Esophagus mucosa (tissue), 1 donor: ENCODE data around the gene NKPD1. TPM values are rescaled to one million over a fixed set of nuclear protein-coding genes. Genes with fewer than 3 reads are reported as not detected.

Experiments used
- ATAC-seq: fragments of 200-7000 bp; cut with Tn5 transposase; one replicate; pipeline ENCODE4 v1.9.1; 2020
- total RNA-seq: library from RNA; stranded (reverse); gene quantifications from one replicate; pipeline ENCODE4 v1.2.4, GENCODE V29; 2023
- donor health status: DM: yes; HTN: yes; CAD: no.

Gene NKPD1
- total RNA-seq, 1 donor from 2014 or later = 1.00 TPM

- ATAC-seq = no peak
Measured at GRCh38 chr19:45172611-45173208, 11.9 kb upstream of the NKPD1 start.

GRCh38 chr19:45172173-45172572 lies 11.4 kb upstream of the NKPD1 start:
- ATAC-seq = peak; percentile 12

DNA sequence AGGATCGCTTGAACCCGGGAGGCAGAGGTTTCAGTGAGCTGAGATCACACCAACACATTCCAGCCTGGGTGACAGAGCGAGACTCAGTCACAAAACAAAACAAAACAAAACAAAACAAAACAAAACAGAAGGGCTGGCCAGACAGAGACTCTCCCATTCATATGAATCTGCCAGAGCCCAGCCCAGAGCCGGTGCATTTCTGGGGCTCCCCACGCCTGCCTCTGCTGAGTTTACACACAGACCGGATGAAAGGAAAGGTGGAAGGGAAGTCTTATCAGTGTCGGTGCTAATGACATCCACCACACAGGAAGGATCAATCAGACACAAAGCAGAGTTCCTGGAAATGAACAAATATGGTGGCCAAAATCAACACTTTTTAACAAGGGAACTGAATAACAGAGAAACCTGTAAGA lies 10.4 kb upstream of the NKPD1 start:
- peak; percentile 24 for ATAC-seq

DNA sequence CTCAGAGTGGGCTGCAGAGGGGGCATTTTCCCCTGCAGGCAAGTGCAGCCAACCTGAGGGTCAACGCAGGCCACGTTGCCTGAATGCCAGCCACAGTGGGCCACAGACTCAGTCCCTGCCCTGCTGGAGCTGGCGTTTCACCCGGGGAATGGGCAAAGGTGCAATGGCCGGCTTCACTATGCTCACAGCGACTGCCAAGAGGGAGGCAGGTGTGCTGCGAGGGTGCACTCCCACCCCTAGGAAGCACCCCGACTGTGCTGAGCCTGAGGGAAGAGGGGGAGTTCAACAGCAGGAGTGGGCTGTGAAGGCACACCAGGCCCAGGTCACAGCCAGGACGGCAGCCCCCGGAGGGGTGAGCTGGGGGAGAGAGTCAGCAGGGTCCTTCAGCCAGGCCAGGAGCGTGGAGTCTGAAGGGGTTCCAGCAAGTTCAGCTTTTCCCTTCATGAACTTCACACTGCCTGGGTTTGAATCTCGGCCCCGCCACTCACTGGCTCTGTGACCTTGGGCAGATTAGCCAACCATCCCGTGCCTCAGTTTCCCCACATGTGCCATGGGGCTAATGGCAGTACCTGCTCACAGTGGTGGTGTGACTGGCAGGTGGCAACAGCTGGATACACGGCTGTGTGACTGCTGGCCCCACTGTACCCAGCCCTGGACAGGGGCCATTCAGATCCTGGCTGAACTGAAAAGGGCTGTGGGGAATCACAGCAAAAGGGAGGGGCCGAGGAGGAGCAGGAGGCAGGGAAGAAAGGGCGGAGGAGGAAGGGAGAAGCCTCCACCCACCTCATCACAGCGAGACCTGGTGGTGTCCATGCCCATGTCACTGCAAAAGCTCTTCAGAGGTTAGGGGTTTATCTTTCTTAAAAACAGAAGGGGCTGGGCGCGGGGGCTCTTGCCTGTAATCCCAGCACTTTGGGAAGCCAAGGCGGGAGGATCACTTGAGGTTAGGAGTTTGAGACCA lies 9.6 kb upstream of the NKPD1 start:
- ATAC-seq = peak; percentile 7

GRCh38 chr19:45169602-45170001 lies 8.8 kb upstream of the NKPD1 start:
- ATAC-seq = no peak

GRCh38 chr19:45168767-45169351 lies 8.1 kb upstream of the NKPD1 start:
- no peak for ATAC-seq

DNA sequence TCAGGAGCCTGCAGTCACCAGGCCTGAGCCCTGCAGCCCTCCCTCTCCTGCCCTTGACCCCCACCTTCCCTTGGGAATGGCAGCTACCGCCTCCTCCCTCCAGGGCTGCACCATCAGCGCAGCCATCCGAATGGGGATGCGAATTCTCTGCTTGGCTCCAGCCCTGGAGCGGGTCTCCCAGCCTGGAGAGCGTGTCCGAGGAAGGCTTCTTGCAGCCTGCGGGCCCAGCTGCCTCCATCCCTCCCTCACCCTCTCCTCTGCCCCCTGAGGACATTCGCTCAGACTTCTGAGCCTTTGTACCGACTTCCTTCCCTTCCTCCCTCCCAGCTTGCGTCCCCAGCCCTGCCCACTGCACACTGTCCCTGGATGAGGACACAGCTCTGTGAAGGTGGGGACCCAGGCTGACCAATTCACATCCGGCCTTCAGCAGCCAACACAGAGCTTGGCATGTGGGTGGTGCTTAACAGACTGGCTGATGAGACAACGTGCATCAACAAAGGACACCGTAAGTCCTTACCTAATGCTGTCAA lies 6.0 kb upstream of the NKPD1 start:
- ATAC-seq = no peak

- ATAC-seq = peak; percentile 56
Measured at GRCh38 chr19:45164577-45165335, 4.0 kb upstream of the NKPD1 start.

- no peak for ATAC-seq
Measured at GRCh38 chr19:45163751-45164460, 3.1 kb upstream of the NKPD1 start.

- ATAC-seq = peak; percentile 6
Measured at GRCh38 chr19:45163156-45163555, 2.4 kb upstream of the NKPD1 start.

DNA sequence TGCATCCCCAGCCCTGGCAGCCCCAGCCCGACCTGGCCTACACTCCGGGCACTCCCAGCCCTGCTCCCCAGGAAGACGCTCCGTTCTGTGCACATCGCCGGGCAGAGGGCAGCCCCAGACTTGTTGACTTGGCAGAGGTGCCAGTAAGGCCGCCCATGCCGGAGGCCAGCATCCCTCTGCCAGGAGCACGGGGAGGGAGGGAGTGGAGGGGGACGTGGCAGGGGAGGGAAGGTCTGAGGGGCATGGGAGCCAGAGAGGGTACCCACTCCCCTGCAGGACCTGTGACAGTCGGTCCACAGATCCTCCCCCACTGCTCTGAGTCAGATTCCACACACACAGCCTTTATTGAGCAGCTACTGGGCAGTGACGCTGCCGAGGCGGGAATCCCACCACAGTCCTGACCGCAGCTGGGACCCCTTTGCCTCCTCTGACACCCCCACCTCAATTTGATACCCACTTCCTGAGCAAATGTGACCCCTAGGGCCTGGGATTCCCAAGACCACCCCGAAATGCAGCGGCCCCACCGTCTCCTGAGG lies 1.9 kb upstream of the NKPD1 start:
- ATAC-seq = peak; percentile 62

DNA sequence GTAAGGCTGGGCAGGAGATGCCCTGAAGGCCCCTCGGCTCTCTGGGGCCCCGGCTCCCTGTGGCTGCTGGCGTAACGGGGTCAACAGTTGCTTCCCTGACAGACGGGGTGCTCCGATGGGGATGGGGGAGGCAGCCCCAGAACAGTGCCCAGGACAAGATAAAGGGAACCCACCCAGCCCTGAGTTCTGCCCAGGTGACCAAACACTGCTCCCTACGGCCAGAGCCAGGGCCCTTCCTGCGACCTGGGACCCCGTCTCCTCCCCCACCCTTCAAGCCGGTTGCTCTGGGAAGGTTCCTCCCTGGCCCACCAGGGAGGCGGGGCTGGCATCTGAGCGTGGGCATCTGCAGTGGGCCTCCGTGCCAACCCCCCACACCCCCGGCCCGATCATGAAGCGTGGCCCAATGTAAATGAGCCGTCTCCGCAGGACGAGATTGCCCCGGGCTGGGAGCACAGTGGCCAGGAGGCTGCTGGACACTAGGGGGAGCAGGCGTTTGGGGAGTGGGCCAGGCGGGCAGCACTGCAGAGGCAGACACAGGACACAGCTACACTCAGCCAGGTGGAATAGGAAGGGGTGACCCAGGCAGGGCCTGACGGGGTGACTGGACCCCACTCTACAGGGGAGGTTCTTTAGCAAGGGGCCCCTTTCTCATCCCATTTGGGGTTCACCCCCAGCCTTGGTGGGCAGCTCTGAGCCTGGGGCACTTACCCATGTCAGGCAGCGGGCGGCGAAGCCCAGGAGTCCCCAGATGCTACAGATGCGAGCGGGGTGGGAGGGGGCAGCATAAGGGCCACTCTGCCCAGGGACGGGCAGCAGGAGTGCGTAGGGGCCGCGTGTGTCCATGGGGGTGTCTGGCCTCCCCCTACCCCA lies 1.2 kb upstream of the NKPD1 start:
- ATAC-seq = no peak

DNA sequence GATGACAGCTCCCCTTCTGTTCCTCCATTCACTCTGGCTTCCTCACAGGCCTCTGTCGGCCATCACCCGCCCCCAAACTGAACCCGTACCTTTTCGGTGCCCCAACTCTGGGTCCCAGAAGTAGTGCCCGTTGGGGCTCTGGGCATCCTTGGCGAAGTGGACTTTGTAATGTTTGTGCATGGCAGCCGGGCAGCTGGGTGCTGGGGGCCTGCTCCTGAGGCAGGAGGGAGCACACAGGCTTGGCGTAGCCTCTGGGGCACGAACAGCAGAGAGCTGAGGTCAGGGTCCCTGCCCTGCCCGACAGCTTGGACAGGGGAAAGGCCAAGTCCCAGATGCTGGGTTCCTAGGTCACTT lies 834 bp downstream of the NKPD1 start:
- ATAC-seq = no peak

- ATAC-seq = no peak
Measured at GRCh38 chr19:45159210-45159970, 1.4 kb downstream of the NKPD1 start.

GRCh38 chr19:45158503-45159209 lies 2.1 kb downstream of the NKPD1 start:
- no peak for ATAC-seq

- ATAC-seq = peak; percentile 78
Measured at GRCh38 chr19:45156751-45157150, 4.0 kb downstream of the NKPD1 start.

- no peak for ATAC-seq
Measured at GRCh38 chr19:45156011-45156630, 4.7 kb downstream of the NKPD1 start.

DNA sequence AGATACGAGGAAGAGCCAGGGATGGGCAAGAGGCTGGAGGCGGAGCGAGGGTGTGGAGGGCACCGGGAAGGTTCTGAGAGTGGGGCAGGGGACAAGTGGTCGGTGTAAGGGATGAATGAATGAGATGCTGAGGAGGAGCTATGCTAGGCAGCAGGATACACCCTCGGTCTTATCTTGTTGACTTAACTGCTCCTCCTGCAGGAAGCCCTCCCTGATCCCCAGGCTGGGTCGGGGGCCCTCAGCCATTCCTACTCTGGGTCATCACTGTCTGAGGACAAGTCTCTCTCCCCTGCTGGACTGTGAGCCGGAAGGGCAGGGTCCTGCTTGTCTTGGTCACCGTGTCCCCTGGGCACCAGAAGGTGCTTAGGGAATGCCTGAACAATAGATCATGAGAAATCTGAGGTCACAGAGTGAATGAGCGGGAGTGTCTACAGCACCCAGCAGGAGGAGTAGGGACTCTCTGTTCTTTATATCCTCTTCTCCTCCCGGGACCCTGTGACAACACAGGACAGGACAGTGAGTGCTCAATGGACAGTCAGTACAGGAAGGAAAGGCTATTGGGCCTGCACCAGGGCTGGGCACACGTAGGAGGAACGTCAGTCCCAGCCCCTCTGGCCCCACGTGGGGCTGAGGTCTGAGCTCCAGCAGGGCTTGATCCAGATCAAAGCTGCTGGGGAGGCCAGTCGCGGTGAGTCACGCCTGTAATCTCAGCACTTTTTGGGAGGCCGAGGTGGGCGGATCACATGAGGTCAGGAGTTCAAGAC lies 6.5 kb downstream of the NKPD1 start:
- peak; percentile 63 for ATAC-seq
